NB4 (cell line): ENCODE data around the gene XPC.

Experiments
- DNase-seq: peaks from one replicate; pipeline ENCODE4 v3.0.0; 2010; ENCODE audit warnings: low read depth
- H3K4me3 ChIP-seq: one replicate; pipeline ENCODE4 v1.5.1; 2011; ENCODE audit warnings: mild to moderate bottlenecking, low read depth, low read length, moderate library complexity
- MYC ChIP-seq: IDR thresholded peaks from 2 replicates; pipeline ENCODE4 v1.6.1; 2011; ENCODE audit warnings: low read depth, low read length
- POLR2A ChIP-seq: IDR thresholded peaks from 2 replicates; pipeline ENCODE4 v1.6.1; 2011; ENCODE audit warnings: mild to moderate bottlenecking; ENCODE audit not compliant: insufficient read length; ENCODE audit errors: extremely low read depth
- TF ChIP-seq, protein P1 (sequence below): IDR thresholded peaks from 2 replicates; pipeline ENCODE4 v1.6.1; 2011; ENCODE audit warnings: low read depth, low read length
- TF ChIP-seq, protein P2 (sequence below): IDR thresholded peaks from one replicate; pipeline ENCODE4 v1.5.1; 2012; ENCODE audit warnings: low read depth, low read length

The XPC gene

DNA sequence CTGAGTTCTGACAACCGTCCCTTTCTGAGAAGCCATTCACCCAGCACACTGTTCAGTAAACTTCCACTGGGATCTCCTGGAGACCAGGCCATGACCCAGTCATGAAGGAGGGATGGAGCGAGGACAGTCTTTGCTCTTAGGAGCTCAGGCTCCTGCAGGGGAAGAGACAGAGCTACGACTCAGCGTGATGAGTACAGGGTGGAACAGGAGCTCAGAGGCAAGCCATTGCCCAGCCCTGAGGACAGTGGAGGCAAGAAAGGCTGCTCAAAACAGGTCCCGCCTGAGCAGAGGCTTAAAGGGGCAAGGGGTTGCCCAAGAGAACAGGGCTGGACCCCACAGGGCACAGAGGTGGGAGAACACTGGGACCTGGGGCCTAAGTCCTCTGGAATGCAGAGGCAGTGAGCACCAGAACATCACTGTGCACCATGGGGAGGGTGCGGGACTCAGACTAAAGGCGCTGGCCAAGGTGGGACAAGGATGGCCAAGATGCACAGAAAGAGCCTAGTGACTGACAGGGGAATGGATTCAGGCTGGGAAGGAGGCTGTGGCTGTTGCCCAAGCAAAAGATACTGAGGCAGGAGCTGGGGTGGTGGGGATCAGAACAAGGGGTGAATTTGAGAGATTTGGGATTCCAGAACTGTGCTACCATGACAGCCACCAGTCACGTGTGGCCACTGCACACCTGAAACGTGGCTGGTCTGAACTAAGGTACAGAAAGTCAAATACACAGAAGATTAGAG is 27.7 kb downstream of the XPC start:
- no peak overlapping the region for H3K4me3 ChIP-seq
- DNase-seq: no peak
- TF ChIP-seq, protein P1, sequence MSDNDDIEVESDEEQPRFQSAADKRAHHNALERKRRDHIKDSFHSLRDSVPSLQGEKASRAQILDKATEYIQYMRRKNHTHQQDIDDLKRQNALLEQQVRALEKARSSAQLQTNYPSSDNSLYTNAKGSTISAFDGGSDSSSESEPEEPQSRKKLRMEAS: no peak
- TF ChIP-seq, protein P2, sequence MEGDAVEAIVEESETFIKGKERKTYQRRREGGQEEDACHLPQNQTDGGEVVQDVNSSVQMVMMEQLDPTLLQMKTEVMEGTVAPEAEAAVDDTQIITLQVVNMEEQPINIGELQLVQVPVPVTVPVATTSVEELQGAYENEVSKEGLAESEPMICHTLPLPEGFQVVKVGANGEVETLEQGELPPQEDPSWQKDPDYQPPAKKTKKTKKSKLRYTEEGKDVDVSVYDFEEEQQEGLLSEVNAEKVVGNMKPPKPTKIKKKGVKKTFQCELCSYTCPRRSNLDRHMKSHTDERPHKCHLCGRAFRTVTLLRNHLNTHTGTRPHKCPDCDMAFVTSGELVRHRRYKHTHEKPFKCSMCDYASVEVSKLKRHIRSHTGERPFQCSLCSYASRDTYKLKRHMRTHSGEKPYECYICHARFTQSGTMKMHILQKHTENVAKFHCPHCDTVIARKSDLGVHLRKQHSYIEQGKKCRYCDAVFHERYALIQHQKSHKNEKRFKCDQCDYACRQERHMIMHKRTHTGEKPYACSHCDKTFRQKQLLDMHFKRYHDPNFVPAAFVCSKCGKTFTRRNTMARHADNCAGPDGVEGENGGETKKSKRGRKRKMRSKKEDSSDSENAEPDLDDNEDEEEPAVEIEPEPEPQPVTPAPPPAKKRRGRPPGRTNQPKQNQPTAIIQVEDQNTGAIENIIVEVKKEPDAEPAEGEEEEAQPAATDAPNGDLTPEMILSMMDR: no peak
- no peak for TF ChIP-seq POLR2A
- TF ChIP-seq MYC: no peak

DNA sequence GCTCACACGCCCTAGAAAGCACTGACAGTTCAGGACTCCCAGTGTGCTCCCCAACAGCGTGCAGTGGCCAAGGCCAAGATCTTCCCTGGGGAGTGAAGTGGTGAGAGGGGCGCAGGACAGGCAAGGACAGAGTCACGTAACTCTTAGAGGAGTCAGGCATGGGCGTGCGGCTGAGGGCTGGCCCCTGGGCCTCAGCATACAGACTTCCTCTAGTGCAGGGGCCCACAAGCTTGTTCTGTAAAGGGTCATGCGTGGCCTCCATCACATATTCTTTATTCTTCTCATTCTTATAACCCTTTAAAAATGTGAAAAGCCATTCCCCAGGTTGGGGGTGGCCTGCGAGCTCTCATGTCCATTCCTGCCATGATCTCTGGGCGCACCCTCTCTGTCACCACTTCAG is 28.3 kb downstream of the XPC start:
- H3K4me3 ChIP-seq: no peak overlapping the region
- DNase-seq: no peak
- TF ChIP-seq MYC (no peak), POLR2A (no peak)
- TF ChIP-seq, protein P2: no peak
- TF ChIP-seq, protein P1: no peak

DNA sequence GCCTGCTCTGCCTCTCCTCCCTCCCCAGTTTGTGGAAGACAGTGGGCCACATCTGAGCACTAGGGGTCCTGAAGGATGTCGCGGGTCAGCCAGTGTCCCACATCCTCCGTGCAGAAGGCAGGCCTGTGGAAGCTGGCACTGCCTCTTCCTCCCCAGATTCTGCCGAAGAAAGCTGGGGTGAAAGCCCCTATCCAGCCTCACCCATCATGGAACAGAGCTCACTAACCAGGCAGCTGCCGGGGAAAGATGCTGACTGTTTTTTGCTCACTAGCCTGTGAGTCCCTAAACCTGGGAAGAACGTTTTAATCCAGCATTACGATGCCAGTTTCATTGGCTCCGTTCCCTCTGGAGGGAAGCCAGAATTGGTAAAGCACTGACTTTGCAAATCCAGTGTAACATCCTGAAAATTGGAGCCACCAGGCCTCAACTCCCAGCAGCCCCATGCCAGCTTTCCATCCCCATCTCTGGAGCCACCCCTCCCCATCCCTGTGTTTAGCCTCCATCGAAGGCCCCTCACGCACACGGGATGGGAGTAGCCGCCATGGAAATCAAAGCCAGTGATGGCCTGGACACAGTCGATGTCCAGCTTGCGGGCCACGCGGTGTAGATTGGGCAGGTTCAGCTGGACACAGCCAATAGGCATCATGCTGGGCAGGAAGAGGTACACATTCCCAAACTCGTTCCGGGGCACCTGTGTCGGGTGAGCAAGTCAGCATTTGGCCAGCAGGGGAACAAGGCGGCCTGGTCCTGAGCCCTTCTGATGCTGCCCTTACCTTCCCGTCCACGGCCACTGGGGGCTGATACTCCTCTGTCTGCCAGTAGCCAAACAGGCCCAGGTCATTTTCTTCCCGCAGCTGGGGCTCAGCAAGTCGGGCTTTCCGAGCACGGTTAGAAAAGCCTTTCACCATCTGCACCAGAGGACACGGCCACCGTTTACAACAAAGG is 30.1 kb downstream of the XPC start:
- TF ChIP-seq, protein P2: no peak
- TF ChIP-seq, protein P1: no peak
- TF ChIP-seq MYC (no peak), POLR2A (no peak)
- DNase-seq: no peak

DNA sequence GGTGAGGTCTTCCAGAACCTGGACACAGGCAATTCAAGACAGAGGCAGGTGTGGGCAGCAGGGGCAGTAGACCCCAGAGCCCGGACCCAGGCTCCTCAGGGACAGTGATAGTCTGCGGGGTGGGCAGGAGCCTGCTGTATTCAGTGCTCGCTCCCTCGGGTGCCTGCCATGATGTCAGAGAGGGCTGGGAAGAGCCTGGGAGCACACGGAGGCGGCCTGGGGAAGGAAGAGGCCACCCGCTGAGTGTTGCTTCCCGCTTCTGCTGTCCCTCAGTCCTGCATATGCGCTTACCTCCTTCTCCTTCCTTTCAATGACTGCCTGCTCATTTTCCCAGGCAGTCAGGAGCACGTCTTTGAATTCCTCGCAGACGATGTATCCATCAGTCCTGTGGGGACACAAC is 30.8 kb downstream of the XPC start:
- H3K4me3 ChIP-seq: no peak overlapping the region
- DNase-seq: no peak
- TF ChIP-seq POLR2A: no peak
- TF ChIP-seq, protein P2: no peak
- TF ChIP-seq, protein P1: no peak
- TF ChIP-seq MYC: no peak

More for the DNA sequence above, 30.1 kb downstream of the XPC start:
- no peak overlapping the region for H3K4me3 ChIP-seq

DNA sequence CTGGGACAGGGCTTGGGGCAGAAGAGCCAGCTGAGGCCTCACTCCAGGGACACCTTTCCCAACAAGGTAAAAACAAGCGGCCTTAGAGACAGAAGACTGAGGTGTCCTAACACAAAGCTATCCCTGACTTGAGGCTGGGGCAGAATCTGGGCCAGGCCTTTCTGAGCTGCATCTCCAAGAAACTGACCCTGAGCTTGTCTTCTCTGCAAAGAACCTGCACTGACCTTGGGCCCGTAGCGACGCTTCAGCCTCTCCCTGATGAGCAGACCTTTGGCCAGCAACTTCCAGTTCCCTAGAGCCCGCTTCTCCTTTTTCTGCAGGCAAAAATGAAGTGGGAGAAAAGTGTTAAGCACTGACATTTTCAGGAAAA is 31.4 kb downstream of the XPC start:
- H3K4me3 ChIP-seq: no peak overlapping the region
- DNase-seq: no peak
- TF ChIP-seq, protein P1: no peak
- TF ChIP-seq POLR2A: no peak
